K562 (cell line): ENCODE measurements around the gene AP1B1. TPM values are rescaled to one million over a fixed set of nuclear protein-coding genes. Genes with fewer than 3 reads are reported as not detected.

Source experiments
- CBFA2T3 ChIP-seq: fragments of 450-650 bp; IDR thresholded peaks from 2 replicates; pipeline ENCODE4 v1.6.1; 2017
- FOS ChIP-seq: IDR thresholded peaks from 3 replicates; pipeline ENCODE4 v1.6.1; 2011; ENCODE audit not compliant: insufficient read length; ENCODE audit errors: extremely low read depth
- KDM2B ChIP-seq: fragments of 250-450 bp; sonication (Bioruptor Pico); IDR thresholded peaks from 2 replicates; pipeline ENCODE4 v1.8.0; 2021; ENCODE audit warnings: mild to moderate bottlenecking, moderate library complexity
- MAZ ChIP-seq, 2 experiments: fragments of 450-650 bp in 1 of 2; sonication (generic) in 1 of 2; formaldehyde crosslinking; IDR thresholded peaks in 1 of 2; conservative IDR thresholded peaks in 1 of 2; 2 replicates each; pipeline versions ENCODE4 v1.4.0 to v1.5.0; 2020; ENCODE audit warnings: mild to moderate bottlenecking in 1 of 2, missing genetic modification reagents in 1 of 2
- NR4A1 ChIP-seq, 2 experiments: fragments of 250-450 bp in 1 of 2; fragments of 450-650 bp in 1 of 2; sonication (Bioruptor Pico) in 1 of 2; IDR thresholded peaks; 2 replicates each; pipeline versions ENCODE4 v1.4.0 to v1.6.1; 2016 to 2020; ENCODE audit warnings: mild to moderate bottlenecking in 2 of 2, missing compliant biosample characterization in 1 of 2, missing genetic modification characterization in 1 of 2, moderate library complexity in 1 of 2
- POLR2G ChIP-seq: fragments of 200-400 bp; formaldehyde crosslinking; IDR thresholded peaks from 2 replicates; pipeline ENCODE4 v1.6.1; 2017; ENCODE audit warnings: low read depth, mild to moderate bottlenecking, antibody characterized with exemption, low read length, moderate library complexity
- ZNF316 ChIP-seq: fragments of 450-650 bp; IDR thresholded peaks from 2 replicates; pipeline ENCODE4 v1.6.1; 2016
- polyA plus RNA-seq, 8 experiments: library from polyadenylated mRNA; depleted of rRNA in 4 of 8; stranded (reverse) in 5 of 8; unstranded in 3 of 8; fragments of >200 nt; fragmentation: Nextera tagmentation in 2 of 8; fragmentation: Illumina TruSeq in 1 of 8; extraction: Ambion mirVana in 2 of 8; extraction: Trizol in 1 of 8; gene quantifications; 2 replicates each; pipeline versions ENCODE4 v1.2.1 to v1.2.3, GENCODE V29; 2011 to 2014; ENCODE audit warnings: inconsistent platforms in 1 of 8, missing spikeins in 1 of 8
- total RNA-seq, 7 experiments: library from RNA; depleted of rRNA in 6 of 7; stranded (reverse); fragments of >200 nt in 6 of 7; fragmentation: Illumina TruSeq in 2 of 7; extraction: Trizol in 2 of 7; gene quantifications; 2 replicates each; pipeline versions ENCODE4 v1.2.1 to v1.2.3, GENCODE V29; 2011 to 2021; ENCODE audit warnings: low replicate concordance in 1 of 7
- TF ChIP-seq, protein P1 (sequence below): fragments of 450-650 bp; formaldehyde crosslinking; IDR thresholded peaks from 2 replicates; pipeline ENCODE4 v1.4.0; 2022; ENCODE audit warnings: missing genetic modification characterization
- TF ChIP-seq, protein P2 (sequence below): fragments of 250-450 bp; sonication (Bioruptor Pico); IDR thresholded peaks from 2 replicates; pipeline ENCODE4 v1.8.0; 2022; ENCODE audit warnings: moderate library complexity, mild to moderate bottlenecking, inconsistent platforms
- TF ChIP-seq, protein P3 (sequence below): fragments of 250-450 bp; sonication (Bioruptor Pico); IDR thresholded peaks from 2 replicates; pipeline ENCODE4 v1.8.0; 2021; ENCODE audit warnings: mild to moderate bottlenecking, moderate library complexity
- TF ChIP-seq, protein P4 (sequence below): sonication (generic); formaldehyde crosslinking; IDR thresholded peaks from 2 replicates; pipeline ENCODE4 v1.8.1; 2023; ENCODE audit warnings: mild to moderate bottlenecking, missing genetic modification reagents
- TF ChIP-seq, protein P5 (sequence below), 2 experiments: IDR thresholded peaks; 2 replicates each; pipeline ENCODE4 v1.6.1; 2011; ENCODE audit warnings: borderline replicate concordance in 1 of 2, control low read depth in 1 of 2, low read depth in 1 of 2, low read length in 1 of 2, mild to moderate bottlenecking in 1 of 2, mixed read lengths in 1 of 2, moderate library complexity in 1 of 2; ENCODE audit not compliant: insufficient read depth in 1 of 2, insufficient read length in 1 of 2, poor library complexity in 1 of 2, severe bottlenecking in 1 of 2; ENCODE audit errors: extremely low read depth in 1 of 2
- TF ChIP-seq, protein P6 (sequence below), 2 experiments: fragments of 450-650 bp in 1 of 2; sonication (generic) in 1 of 2; formaldehyde crosslinking in 1 of 2; IDR thresholded peaks in 1 of 2; conservative IDR thresholded peaks in 1 of 2; 2 replicates each; pipeline versions ENCODE4 v1.6.1 to v1.8.1; 2016 to 2023; ENCODE audit warnings: mild to moderate bottlenecking in 2 of 2, moderate library complexity in 2 of 2, inconsistent platforms in 1 of 2, missing genetic modification reagents in 1 of 2

Gene AP1B1
- total and polyA plus RNA-seq, 9 of the 15 experiments (the other 6 are each of a cell fraction or from before 2014, with no cell fraction given) = 1.2 to 60.9 (median 30.1) TPM

DNA sequence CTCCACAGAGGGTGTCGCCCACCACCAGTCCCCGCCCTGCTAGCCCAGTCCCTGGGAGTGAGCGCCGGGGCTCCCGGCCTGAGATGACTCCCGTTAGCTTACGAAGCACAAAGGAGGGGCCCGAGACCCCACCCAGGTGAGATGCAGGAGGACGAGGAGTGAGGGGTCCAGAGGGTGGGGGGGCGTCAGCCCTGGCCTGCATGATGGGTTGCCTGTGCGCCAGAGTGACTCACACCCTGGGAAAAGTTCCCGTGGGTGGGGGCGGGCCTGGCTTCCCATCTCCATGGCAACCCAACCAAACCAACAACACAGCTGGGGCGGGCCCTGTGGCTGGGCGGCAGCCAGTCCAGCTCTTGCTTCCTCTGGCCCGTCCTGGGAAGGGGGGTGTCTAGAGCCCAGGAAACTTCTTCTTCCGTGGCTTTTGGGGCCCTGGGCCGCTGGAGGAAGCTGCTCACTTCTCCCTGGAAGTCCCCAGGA, 77.5 kb downstream of the AP1B1 start (continued):
- TF ChIP-seq, protein P1, sequence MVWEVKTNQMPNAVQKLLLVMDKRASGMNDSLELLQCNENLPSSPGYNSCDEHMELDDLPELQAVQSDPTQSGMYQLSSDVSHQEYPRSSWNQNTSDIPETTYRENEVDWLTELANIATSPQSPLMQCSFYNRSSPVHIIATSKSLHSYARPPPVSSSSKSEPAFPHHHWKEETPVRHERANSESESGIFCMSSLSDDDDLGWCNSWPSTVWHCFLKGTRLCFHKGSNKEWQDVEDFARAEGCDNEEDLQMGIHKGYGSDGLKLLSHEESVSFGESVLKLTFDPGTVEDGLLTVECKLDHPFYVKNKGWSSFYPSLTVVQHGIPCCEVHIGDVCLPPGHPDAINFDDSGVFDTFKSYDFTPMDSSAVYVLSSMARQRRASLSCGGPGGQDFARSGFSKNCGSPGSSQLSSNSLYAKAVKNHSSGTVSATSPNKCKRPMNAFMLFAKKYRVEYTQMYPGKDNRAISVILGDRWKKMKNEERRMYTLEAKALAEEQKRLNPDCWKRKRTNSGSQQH (CRISPR knock-in tag) = no peak
- TF ChIP-seq KDM2B (CRISPR knock-in tag) (no peak), MAZ (CRISPR knock-in tag; conservative IDR thresholded peaks at IDR 0.05 in 1 of 2, IDR thresholded peaks at IDR 0.05 in 1 of 2) (peak; percentile 61 to 71; a peak in 3 of 4 replicates), NR4A1 (CRISPR knock-in tag; IDR thresholded peaks at IDR 0.05) (no peak), NR4A1 (tag; IDR thresholded peaks at IDR 0.05) (no peak), FOS (peak; percentile 41), POLR2G (0 out of 2 replicates have a peak, but pooled peaks have one; percentile 4), CBFA2T3 (no peak), ZNF316 (no peak)
- TF ChIP-seq, protein P2, sequence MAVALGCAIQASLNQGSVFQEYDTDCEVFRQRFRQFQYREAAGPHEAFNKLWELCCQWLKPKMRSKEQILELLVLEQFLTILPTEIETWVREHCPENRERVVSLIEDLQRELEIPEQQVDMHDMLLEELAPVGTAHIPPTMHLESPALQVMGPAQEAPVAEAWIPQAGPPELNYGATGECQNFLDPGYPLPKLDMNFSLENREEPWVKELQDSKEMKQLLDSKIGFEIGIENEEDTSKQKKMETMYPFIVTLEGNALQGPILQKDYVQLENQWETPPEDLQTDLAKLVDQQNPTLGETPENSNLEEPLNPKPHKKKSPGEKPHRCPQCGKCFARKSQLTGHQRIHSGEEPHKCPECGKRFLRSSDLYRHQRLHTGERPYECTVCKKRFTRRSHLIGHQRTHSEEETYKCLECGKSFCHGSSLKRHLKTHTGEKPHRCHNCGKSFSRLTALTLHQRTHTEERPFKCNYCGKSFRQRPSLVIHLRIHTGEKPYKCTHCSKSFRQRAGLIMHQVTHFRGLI (CRISPR knock-in tag) = no peak
- TF ChIP-seq, protein P3, sequence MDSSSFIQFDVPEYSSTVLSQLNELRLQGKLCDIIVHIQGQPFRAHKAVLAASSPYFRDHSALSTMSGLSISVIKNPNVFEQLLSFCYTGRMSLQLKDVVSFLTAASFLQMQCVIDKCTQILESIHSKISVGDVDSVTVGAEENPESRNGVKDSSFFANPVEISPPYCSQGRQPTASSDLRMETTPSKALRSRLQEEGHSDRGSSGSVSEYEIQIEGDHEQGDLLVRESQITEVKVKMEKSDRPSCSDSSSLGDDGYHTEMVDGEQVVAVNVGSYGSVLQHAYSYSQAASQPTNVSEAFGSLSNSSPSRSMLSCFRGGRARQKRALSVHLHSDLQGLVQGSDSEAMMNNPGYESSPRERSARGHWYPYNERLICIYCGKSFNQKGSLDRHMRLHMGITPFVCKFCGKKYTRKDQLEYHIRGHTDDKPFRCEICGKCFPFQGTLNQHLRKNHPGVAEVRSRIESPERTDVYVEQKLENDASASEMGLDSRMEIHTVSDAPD (CRISPR knock-in tag) = no peak
- TF ChIP-seq, protein P4, sequence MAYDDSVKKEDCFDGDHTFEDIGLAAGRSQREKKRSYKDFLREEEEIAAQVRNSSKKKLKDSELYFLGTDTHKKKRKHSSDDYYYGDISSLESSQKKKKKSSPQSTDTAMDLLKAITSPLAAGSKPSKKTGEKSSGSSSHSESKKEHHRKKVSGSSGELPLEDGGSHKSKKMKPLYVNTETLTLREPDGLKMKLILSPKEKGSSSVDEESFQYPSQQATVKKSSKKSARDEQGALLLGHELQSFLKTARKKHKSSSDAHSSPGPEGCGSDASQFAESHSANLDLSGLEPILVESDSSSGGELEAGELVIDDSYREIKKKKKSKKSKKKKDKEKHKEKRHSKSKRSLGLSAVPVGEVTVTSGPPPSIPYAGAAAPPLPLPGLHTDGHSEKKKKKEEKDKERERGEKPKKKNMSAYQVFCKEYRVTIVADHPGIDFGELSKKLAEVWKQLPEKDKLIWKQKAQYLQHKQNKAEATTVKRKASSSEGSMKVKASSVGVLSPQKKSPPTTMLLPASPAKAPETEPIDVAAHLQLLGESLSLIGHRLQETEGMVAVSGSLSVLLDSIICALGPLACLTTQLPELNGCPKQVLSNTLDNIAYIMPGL = no peak
- TF ChIP-seq, protein P5, sequence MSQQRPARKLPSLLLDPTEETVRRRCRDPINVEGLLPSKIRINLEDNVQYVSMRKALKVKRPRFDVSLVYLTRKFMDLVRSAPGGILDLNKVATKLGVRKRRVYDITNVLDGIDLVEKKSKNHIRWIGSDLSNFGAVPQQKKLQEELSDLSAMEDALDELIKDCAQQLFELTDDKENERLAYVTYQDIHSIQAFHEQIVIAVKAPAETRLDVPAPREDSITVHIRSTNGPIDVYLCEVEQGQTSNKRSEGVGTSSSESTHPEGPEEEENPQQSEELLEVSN (IDR thresholded peaks at IDR 0.05; ENCODE audit: borderline replicate concordance in 1 of 2, extremely low read depth in 1 of 2, insufficient read depth in 1 of 2, insufficient read length in 1 of 2, low read depth in 1 of 2, low read length in 1 of 2, poor library complexity in 1 of 2, severe bottlenecking in 1 of 2) = no peak
- TF ChIP-seq, protein P6, sequence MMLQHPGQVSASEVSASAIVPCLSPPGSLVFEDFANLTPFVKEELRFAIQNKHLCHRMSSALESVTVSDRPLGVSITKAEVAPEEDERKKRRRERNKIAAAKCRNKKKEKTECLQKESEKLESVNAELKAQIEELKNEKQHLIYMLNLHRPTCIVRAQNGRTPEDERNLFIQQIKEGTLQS (IDR thresholded peaks at IDR 0.05) = peak; percentile 85
- TF ChIP-seq, protein P6 (CRISPR knock-in tag; conservative IDR thresholded peaks at IDR 0.05) = no peak
